Measurements from ENCODE around the gene EIF2AK2.

DNA sequence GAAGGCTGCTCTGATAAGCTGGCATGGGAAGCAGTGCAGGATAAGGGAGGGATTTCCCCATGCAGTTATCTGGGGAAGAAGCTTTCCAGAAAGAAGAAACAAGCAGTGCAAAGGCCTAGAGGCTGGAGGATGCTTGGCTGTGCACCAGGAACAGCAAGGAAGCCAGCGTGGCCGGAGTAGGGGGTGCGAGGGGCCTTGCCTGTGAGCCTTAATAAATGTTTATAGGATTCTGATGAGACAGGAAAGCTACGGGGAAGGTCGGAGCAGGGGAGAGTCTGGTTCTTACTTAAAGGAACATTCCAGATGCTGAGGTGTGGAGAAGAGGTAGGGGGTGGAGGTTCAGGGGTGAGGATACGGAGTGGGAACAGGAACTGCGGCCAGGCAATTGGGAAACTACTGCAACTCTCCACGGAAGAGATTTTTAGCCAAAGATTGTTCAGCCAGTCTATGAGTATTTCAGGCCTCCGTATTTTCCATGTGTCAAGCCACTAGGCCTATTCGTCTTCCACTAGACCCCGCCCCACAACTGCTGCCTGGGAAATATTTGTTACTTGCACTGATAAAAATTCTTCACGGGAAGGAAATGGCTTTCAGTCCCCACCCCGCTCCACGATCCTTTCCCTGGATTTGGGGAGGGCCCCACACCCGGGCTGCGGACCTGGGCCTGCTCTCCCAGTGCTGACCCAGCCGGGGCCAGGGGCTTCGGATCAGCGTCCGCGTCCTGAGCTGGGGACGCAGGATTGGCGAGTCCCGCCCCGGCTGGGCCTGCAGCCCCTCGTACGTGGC, 516 bp downstream of the EIF2AK2 start:
- TF ChIP-seq CTCF (conservative IDR thresholded peaks at IDR 0.05; ENCODE audit: low read depth in 2 of 2) (no peak), CREB1 (CRISPR knock-in tag; IDR thresholded peaks at IDR 0.05; ENCODE audit: low read depth) (no peak), EZH2 (IDR thresholded peaks at IDR 0.05; ENCODE audit: low read depth, unreplicated experiment) (no peak), JUNB (IDR thresholded peaks at IDR 0.05; ENCODE audit: unreplicated experiment) (no peak), POLR2AphosphoS5 (IDR thresholded peaks at IDR 0.05; ENCODE audit: low read depth) (no peak), ZNF114 (CRISPR knock-in tag; IDR thresholded peaks at IDR 0.05) (no peak), EZH2phosphoT487 (IDR thresholded peaks at IDR 0.05; ENCODE audit: unreplicated experiment) (no peak), STAT1 (IDR thresholded peaks at IDR 0.05; ENCODE audit: unreplicated experiment) (no peak), ZNF462 (CRISPR knock-in tag; IDR thresholded peaks at IDR 0.05) (no peak), ZNF331 (CRISPR knock-in tag; IDR thresholded peaks at IDR 0.05; ENCODE audit: low read depth) (no peak), NANOG (IDR thresholded peaks at IDR 0.05; ENCODE audit: borderline replicate concordance) (no peak)
- TF ChIP-seq, protein P1, sequence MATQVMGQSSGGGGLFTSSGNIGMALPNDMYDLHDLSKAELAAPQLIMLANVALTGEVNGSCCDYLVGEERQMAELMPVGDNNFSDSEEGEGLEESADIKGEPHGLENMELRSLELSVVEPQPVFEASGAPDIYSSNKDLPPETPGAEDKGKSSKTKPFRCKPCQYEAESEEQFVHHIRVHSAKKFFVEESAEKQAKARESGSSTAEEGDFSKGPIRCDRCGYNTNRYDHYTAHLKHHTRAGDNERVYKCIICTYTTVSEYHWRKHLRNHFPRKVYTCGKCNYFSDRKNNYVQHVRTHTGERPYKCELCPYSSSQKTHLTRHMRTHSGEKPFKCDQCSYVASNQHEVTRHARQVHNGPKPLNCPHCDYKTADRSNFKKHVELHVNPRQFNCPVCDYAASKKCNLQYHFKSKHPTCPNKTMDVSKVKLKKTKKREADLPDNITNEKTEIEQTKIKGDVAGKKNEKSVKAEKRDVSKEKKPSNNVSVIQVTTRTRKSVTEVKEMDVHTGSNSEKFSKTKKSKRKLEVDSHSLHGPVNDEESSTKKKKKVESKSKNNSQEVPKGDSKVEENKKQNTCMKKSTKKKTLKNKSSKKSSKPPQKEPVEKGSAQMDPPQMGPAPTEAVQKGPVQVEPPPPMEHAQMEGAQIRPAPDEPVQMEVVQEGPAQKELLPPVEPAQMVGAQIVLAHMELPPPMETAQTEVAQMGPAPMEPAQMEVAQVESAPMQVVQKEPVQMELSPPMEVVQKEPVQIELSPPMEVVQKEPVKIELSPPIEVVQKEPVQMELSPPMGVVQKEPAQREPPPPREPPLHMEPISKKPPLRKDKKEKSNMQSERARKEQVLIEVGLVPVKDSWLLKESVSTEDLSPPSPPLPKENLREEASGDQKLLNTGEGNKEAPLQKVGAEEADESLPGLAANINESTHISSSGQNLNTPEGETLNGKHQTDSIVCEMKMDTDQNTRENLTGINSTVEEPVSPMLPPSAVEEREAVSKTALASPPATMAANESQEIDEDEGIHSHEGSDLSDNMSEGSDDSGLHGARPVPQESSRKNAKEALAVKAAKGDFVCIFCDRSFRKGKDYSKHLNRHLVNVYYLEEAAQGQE (IDR thresholded peaks at IDR 0.05; ENCODE audit: unreplicated experiment) = no peak
- TF ChIP-seq, protein P2, sequence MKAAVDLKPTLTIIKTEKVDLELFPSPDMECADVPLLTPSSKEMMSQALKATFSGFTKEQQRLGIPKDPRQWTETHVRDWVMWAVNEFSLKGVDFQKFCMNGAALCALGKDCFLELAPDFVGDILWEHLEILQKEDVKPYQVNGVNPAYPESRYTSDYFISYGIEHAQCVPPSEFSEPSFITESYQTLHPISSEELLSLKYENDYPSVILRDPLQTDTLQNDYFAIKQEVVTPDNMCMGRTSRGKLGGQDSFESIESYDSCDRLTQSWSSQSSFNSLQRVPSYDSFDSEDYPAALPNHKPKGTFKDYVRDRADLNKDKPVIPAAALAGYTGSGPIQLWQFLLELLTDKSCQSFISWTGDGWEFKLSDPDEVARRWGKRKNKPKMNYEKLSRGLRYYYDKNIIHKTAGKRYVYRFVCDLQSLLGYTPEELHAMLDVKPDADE (IDR thresholded peaks at IDR 0.05) = no peak
